ENCODE results near the gene PUS1. TPM values are rescaled to one million over a fixed set of nuclear protein-coding genes. Genes with fewer than 3 reads are reported as not detected.

PUS1 gene
- total RNA-seq, 1 experiment from 2014 or later: 77.3 TPM

GRCh38 chr12:131920902-131921840, 7.9 kb upstream of the PUS1 start:
- H3K9me3 ChIP-seq (ENCODE audit: control insufficient read depth in 1 of 2, insufficient read depth in 1 of 2, low read depth in 1 of 2, low read length in 2 of 2): no peaks in the 10 kb centered on the region
- ChIA-PET CTCF (no interaction called here), POLR2A (no interaction called here), RAD21 (ENCODE audit: low non-redundant PET in 1 of 2, low total read pairs in 2 of 2, uncharacterized antibody in 2 of 2, unreplicated experiment in 2 of 2) (no interaction called here)
- H3K79me2 ChIP-seq (ENCODE audit: insufficient read depth, low read length): no peaks in the 10 kb centered on the region
- H3K4me3 ChIP-seq (replicated peaks in 1 of 2; ENCODE audit: low read depth in 1 of 2, low read length in 2 of 2): no peak overlapping the region
- intact Hi-C loops (cut with micrococcal nuclease): no loop called here
- no peaks in the 10 kb centered on the region for H3K9me2 ChIP-seq (ENCODE audit: insufficient read depth)
- no peak overlapping the region for H3K9ac ChIP-seq (ENCODE audit: low read length)
- H3K27ac ChIP-seq (ENCODE audit: low read depth, low read length): no peak overlapping the region
- no peaks in the 10 kb centered on the region for H3K4me1 ChIP-seq (ENCODE audit: control insufficient read depth in 1 of 2, insufficient read depth in 2 of 2, low read length in 2 of 2)
- no peak overlapping the region for H2AFZ ChIP-seq (ENCODE audit: low read depth, low read length, poor library complexity, severe bottlenecking)
- no peaks in the 10 kb centered on the region for H4K20me1 ChIP-seq (ENCODE audit: insufficient read depth)
- no TSS peak for BruUV-seq (replicated peaks)
- DNase-seq (ENCODE audit: low read depth, low spot score) (no peak), ATAC-seq (no peak)
- no peak overlapping the region for H3K4me2 ChIP-seq (ENCODE audit: low read length)
- no peak for TF ChIP-seq ATF3 (IDR thresholded peaks at IDR 0.05)
- no peak for TF ChIP-seq ZNF274 (IDR thresholded peaks at IDR 0.05; ENCODE audit: low read depth, low read length)
- no peak for TF ChIP-seq POLR2AphosphoS5 (IDR thresholded peaks at IDR 0.05; ENCODE audit: low read depth, low read length)
- TF ChIP-seq CEBPB (IDR thresholded peaks at IDR 0.05; ENCODE audit: low read depth): no peak
- no peak for TF ChIP-seq EZH2phosphoT487 (IDR thresholded peaks at IDR 0.05; ENCODE audit: borderline replicate concordance)
- TF ChIP-seq MAX (IDR thresholded peaks at IDR 0.05): no peak
- no peak for TF ChIP-seq FOSL1 (IDR thresholded peaks at IDR 0.05; ENCODE audit: low read depth)
- TF ChIP-seq JUND (IDR thresholded peaks at IDR 0.05): no peak
- no peak for TF ChIP-seq REST (IDR thresholded peaks at IDR 0.05; ENCODE audit: low read depth)
- TF ChIP-seq ZFX (IDR thresholded peaks at IDR 0.05): no peak
- no peak for TF ChIP-seq SIN3A (IDR thresholded peaks at IDR 0.05; ENCODE audit: low read depth)
- no peak for TF ChIP-seq EZH2 (IDR thresholded peaks at IDR 0.05)
- no peak for TF ChIP-seq CTCF (IDR thresholded peaks at IDR 0.05 in 2 of 3, conservative IDR thresholded peaks at IDR 0.05 in 1 of 3; ENCODE audit: borderline replicate concordance in 1 of 3, insufficient read depth in 1 of 3, low read depth in 2 of 3, low read length in 2 of 3)
- no peak for TF ChIP-seq CBX3 (IDR thresholded peaks at IDR 0.05; ENCODE audit: low read depth)
- no peaks in the 10 kb centered on the region; a peak in 1 of 4 replicates for H3K36me3 ChIP-seq (ENCODE audit: control insufficient read depth in 1 of 2, insufficient read depth in 2 of 2, low read length in 2 of 2)
- no peaks in the 10 kb centered on the region for H3K27me3 ChIP-seq (ENCODE audit: insufficient read depth, low read length)

Measured in HCT116 (cell line).